K562 (cell line): Measurements from ENCODE around the gene STX3. TPM values are rescaled to one million over a fixed set of nuclear protein-coding genes. Genes with fewer than 3 reads are reported as not detected.
A peak's percentile ranks its signal among the peaks of the same experiment; 100 is the strongest.

Experiments
- BCL6 ChIP-seq: fragments of 250-450 bp; sonication (Bioruptor Pico); IDR thresholded peaks from 2 replicates; pipeline ENCODE4 v1.4.0; 2020
- BCOR ChIP-seq: fragments of 450-650 bp; IDR thresholded peaks from 2 replicates; pipeline ENCODE4 v1.6.1; 2016
- E4F1 ChIP-seq: fragments of 250-450 bp; sonication (Bioruptor Pico); IDR thresholded peaks from 2 replicates; pipeline ENCODE4 v1.5.0; 2021; ENCODE audit warnings: mild to moderate bottlenecking, borderline replicate concordance
- FUS ChIP-seq: fragments of 200-400 bp; formaldehyde crosslinking; optimal IDR thresholded peaks from 2 replicates; pipeline ENCODE3; 2017; ENCODE audit warnings: low read depth, low read length
- HCFC1 ChIP-seq: IDR thresholded peaks from 2 replicates; pipeline ENCODE4 v1.6.1; 2012; ENCODE audit warnings: low read depth, low read length, improper control_type of control experiment
- MLX ChIP-seq, 2 experiments: fragments of 450-650 bp in 1 of 2; sonication (generic) in 1 of 2; formaldehyde crosslinking; conservative IDR thresholded peaks; 2 replicates each; pipeline versions ENCODE4 v1.4.0 to v1.8.1; 2020 to 2022; ENCODE audit warnings: mild to moderate bottlenecking in 1 of 2, missing genetic modification reagents in 1 of 2
- PHF21A ChIP-seq: fragments of 450-650 bp; IDR thresholded peaks from 2 replicates; pipeline ENCODE4 v1.6.1; 2017; ENCODE audit warnings: low read depth, borderline replicate concordance
- RAD51 ChIP-seq: fragments of 450-650 bp; IDR thresholded peaks from 2 replicates; pipeline ENCODE4 v1.7.1; 2016; ENCODE audit warnings: low read depth, mild to moderate bottlenecking, borderline replicate concordance
- RERE ChIP-seq: sonication (generic); formaldehyde crosslinking; IDR thresholded peaks from 2 replicates; pipeline ENCODE4 v1.8.0; 2023; ENCODE audit warnings: missing genetic modification reagents, mild to moderate bottlenecking, borderline replicate concordance
- SIN3A ChIP-seq, 2 experiments: fragments of 150-350 bp in 1 of 2; IDR thresholded peaks; 2 replicates each; pipeline ENCODE4 v1.6.1; 2011 to 2016; ENCODE audit warnings: borderline replicate concordance in 2 of 2, low read depth in 2 of 2, low read length in 2 of 2, mild to moderate bottlenecking in 2 of 2, moderate library complexity in 2 of 2; ENCODE audit not compliant: control insufficient read depth in 1 of 2
- SUPT5H ChIP-seq: fragments of 450-650 bp; IDR thresholded peaks from 2 replicates; pipeline ENCODE4 v1.6.1; 2016
- TCF7L2 ChIP-seq: fragments of 150-350 bp; IDR thresholded peaks from 2 replicates; pipeline ENCODE4 v1.6.1; 2016; ENCODE audit warnings: low read depth, mild to moderate bottlenecking, low read length, moderate library complexity
- TFAP4 ChIP-seq: sonication (generic); formaldehyde crosslinking; IDR thresholded peaks from 2 replicates; pipeline ENCODE4 v1.8.0; 2022; ENCODE audit warnings: missing genetic modification reagents, mild to moderate bottlenecking, moderate library complexity, borderline replicate concordance
- TFE3 ChIP-seq: fragments of 450-650 bp; formaldehyde crosslinking; IDR thresholded peaks from 2 replicates; pipeline ENCODE4 v1.4.0; 2020; ENCODE audit warnings: mild to moderate bottlenecking, mixed read lengths
- ZFPM2 ChIP-seq: fragments of 250-450 bp; sonication (Bioruptor Pico); IDR thresholded peaks from 2 replicates; pipeline ENCODE4 v1.5.1; 2022; ENCODE audit warnings: mild to moderate bottlenecking
- ZNF311 ChIP-seq: fragments of 250-450 bp; sonication (Bioruptor Pico); IDR thresholded peaks from 2 replicates; pipeline ENCODE4 v1.4.0; 2020; ENCODE audit warnings: mild to moderate bottlenecking, moderate library complexity
- ZNF717 ChIP-seq: fragments of 250-450 bp; sonication (Bioruptor Pico); IDR thresholded peaks from 2 replicates; pipeline ENCODE4 v1.5.0; 2021
- ZNF778 ChIP-seq: fragments of 450-650 bp; formaldehyde crosslinking; IDR thresholded peaks from 2 replicates; pipeline ENCODE4 v1.4.0; 2020; ENCODE audit warnings: mild to moderate bottlenecking, moderate library complexity
- polyA plus RNA-seq, 8 experiments: library from polyadenylated mRNA; depleted of rRNA in 4 of 8; stranded (reverse) in 5 of 8; unstranded in 3 of 8; fragments of >200 nt; fragmentation: Nextera tagmentation in 2 of 8; fragmentation: Illumina TruSeq in 1 of 8; extraction: Ambion mirVana in 2 of 8; extraction: Trizol in 1 of 8; gene quantifications; 2 replicates each; pipeline versions ENCODE4 v1.2.1 to v1.2.3, GENCODE V29; 2011 to 2014; ENCODE audit warnings: inconsistent platforms in 1 of 8, missing spikeins in 1 of 8
- total RNA-seq, 7 experiments: library from RNA; depleted of rRNA in 6 of 7; stranded (reverse); fragments of >200 nt in 6 of 7; fragmentation: Illumina TruSeq in 2 of 7; extraction: Trizol in 2 of 7; gene quantifications; 2 replicates each; pipeline versions ENCODE4 v1.2.1 to v1.2.3, GENCODE V29; 2011 to 2021; ENCODE audit warnings: low replicate concordance in 1 of 7

Gene STX3
- total and polyA plus RNA-seq, 9 of the 15 experiments (the other 6 are each of a cell fraction or from before 2014, with no cell fraction given), result 12.0 to 91.6 (median 48.7) TPM

- TF ChIP-seq TFAP4 (CRISPR knock-in tag), result no peak; the same call in 1 of the 2 replicates
- TF ChIP-seq MLX (CRISPR knock-in tag; conservative IDR thresholded peaks at IDR 0.05), result no peak
- no peak for TF ChIP-seq ZNF717 (CRISPR knock-in tag)
- no peak for TF ChIP-seq E4F1 (CRISPR knock-in tag)
- no peak for TF ChIP-seq RAD51
- TF ChIP-seq SUPT5H, result no peak
- TF ChIP-seq BCL6 (CRISPR knock-in tag), result no peak
- TF ChIP-seq ZFPM2, result no peak
- TF ChIP-seq RERE (CRISPR knock-in tag), result no peak
- TF ChIP-seq ZNF311 (CRISPR knock-in tag), result no peak
- TF ChIP-seq HCFC1, result no peak
- no peak for TF ChIP-seq TCF7L2
- TF ChIP-seq BCOR, result no peak
- TF ChIP-seq PHF21A, result 0 out of 2 replicates have a peak, but pooled peaks have one; percentile 49
- TF ChIP-seq FUS, result no peak
- no peak for TF ChIP-seq ZNF778 (CRISPR knock-in tag)
- TF ChIP-seq SIN3A (IDR thresholded peaks at IDR 0.05; ENCODE audit: borderline replicate concordance in 2 of 2, control insufficient read depth in 1 of 2, low read depth in 2 of 2, low read length in 2 of 2), result no peak
- no peak for TF ChIP-seq TFE3
Measured at GRCh38 chr11:59810911-59811259, 55.7 kb downstream of the STX3 start (continued).
